GM19351 (cell line): ENCODE measurements around the gene GUCY1A1.

Experiments used
- ATAC-seq: cut with Tn5 transposase; IDR thresholded peaks from one replicate; pipeline ENCODE4 v1.9.1; 2021; ENCODE audit warnings: mild to moderate bottlenecking, moderate library complexity; ENCODE audit not compliant: unreplicated experiment

GUCY1A1 gene

GRCh38 chr4:155724731-155725130 is 58.1 kb downstream of the GUCY1A1 start:
- no peak for ATAC-seq

- no peak for ATAC-seq
These were observed 67.4 kb downstream of the GUCY1A1 start for GRCh38 chr4:155734065-155734464.

GRCh38 chr4:155734951-155735350 is 68.3 kb downstream of the GUCY1A1 start:
- no peak for ATAC-seq

- ATAC-seq = no peak
These were observed 68.8 kb downstream of the GUCY1A1 start for GRCh38 chr4:155735496-155735895.

GRCh38 chr4:155738548-155738947 is 71.9 kb downstream of the GUCY1A1 start:
- no peak for ATAC-seq

- no peak for ATAC-seq
These were observed 74.9 kb downstream of the GUCY1A1 start for GRCh38 chr4:155741546-155741945.

GRCh38 chr4:155742310-155743015 is 75.8 kb downstream of the GUCY1A1 start:
- no peak for ATAC-seq

- no peak for ATAC-seq
These were observed 79.3 kb downstream of the GUCY1A1 start for GRCh38 chr4:155745984-155746383.

GRCh38 chr4:155748039-155748438 is 81.4 kb downstream of the GUCY1A1 start:
- no peak for ATAC-seq

GRCh38 chr4:155749041-155749440 is 82.4 kb downstream of the GUCY1A1 start:
- no peak for ATAC-seq

- ATAC-seq = no peak
These were observed 84.9 kb downstream of the GUCY1A1 start for GRCh38 chr4:155751569-155751968.

- ATAC-seq = no peak
These were observed 91.2 kb downstream of the GUCY1A1 start for GRCh38 chr4:155757745-155758265.

- ATAC-seq = peak; percentile 97
These were observed 92.1 kb downstream of the GUCY1A1 start, which contains the start of gene GUCY1B1 for GRCh38 chr4:155758481-155759371. TSS of gene GUCY1B1 (plus strand) at chr4:155759021. CDS start at chr4:155759141, 120 bp downstream.

- ATAC-seq = peak; percentile 13
These were observed 93.0 kb downstream of the GUCY1A1 start for GRCh38 chr4:155759372-155760252.

- no peak for ATAC-seq
These were observed 94.4 kb downstream of the GUCY1A1 start for GRCh38 chr4:155761047-155761446.

GRCh38 chr4:155761916-155762315 is 95.3 kb downstream of the GUCY1A1 start:
- ATAC-seq = no peak

GRCh38 chr4:155762334-155762733 is 95.7 kb downstream of the GUCY1A1 start:
- no peak for ATAC-seq

GRCh38 chr4:155763551-155763950 is 96.9 kb downstream of the GUCY1A1 start:
- ATAC-seq = no peak

GRCh38 chr4:155765149-155765548 is 98.5 kb downstream of the GUCY1A1 start:
- ATAC-seq = no peak

- ATAC-seq = no peak
These were observed 100.0 kb downstream of the GUCY1A1 start for GRCh38 chr4:155766622-155767021.

- no peak for ATAC-seq
These were observed 101.7 kb downstream of the GUCY1A1 start for GRCh38 chr4:155768370-155768769.
